GM19043 (cell line): ENCODE results near the gene RNF166.
A peak's percentile ranks its signal among the peaks of the same experiment; 100 is the strongest.
"Not testable (repeated sequence)": the region's sequence is repeated elsewhere in the genome, so short reads cannot be mapped to it uniquely, and the experiment has no call there.

ENCODE experiments used
- ATAC-seq: cut with Tn5 transposase; IDR thresholded peaks from one replicate; pipeline ENCODE4 v1.9.1; 2021; ENCODE audit warnings: low read depth; ENCODE audit not compliant: unreplicated experiment

The RNF166 gene

DNA sequence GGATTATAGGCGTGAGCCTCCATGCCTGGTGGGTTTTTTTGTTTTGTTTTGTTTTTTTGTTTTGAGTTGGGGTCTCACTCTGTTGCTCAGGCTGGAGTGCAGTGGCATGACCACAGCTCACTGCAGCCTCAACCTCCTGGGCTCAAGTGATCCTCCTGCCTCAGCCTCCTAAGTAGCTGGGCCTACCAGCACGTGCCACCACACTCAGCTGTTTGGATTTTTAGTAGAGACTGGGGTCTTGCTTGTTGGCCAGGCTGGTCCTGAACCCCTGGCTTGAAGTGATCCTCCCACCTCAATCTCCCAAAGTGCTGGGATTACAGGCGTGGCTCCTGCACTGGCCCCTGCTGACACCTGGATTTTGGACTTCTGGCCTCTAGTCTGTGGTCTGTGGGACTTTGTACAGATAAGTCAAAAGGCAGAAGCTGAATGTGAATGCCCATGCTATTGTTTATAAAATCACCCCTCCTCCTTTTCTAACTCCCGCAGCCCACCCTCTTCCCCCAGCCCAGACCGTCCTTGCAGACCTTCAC lies 25.6 kb downstream of the RNF166 start:
- no peak for ATAC-seq

DNA sequence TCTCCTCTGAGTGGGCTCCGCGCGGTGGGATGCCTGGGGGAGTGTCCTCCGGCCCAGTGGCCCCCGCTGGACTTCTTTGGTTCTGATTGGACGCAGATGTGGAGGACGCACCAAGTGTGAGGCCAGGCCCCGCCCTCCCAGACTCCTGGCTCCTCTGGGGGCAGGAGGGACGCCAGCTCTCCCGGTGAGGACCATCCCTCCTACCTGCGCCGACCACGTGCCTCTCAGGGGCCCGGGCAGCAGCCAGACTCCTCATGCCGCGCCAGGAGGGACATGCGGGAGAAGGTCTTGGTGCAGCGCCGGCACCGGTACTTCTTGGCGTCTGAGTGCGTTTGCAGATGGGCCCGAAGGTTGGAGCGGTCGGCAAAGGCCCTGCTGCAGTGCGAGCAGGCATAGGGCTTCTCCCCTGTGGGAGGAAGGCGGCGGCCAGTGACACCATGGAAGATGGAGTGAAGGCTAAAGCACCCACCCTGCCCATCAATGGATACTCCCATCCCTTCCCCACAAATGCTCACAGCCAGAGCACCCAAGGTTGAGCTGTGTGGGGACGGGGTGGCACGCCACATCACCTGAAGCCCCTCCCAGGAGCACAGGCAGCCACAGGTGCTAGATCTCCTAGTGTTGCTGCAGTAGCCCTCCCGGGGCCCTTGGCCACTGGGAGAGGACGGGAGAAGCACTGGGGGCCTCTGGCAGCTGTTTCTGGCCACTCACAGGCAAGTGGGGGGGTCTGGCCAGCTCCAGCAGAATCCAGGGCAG lies 27.8 kb downstream of the RNF166 start:
- ATAC-seq: no peak

DNA sequence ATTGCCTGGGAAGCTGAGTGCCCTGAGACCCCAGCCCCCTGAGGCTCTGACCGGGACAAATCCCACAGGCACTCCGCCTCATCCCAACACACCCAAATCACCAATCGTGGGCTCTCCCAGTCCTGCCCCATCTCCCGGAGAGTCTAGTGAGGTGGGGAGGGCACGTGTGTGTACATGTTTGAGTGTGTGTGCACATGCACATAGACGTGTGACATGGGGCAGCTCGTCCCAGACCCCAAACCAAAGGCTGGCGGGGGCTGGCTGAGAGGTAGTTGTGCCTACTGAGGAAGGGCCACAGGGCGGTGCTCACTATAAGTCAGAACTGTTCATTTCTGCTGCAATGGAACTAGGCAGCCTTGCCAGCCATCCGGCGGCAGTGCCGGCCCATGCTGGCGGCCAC lies 28.5 kb downstream of the RNF166 start:
- no peak for ATAC-seq

DNA sequence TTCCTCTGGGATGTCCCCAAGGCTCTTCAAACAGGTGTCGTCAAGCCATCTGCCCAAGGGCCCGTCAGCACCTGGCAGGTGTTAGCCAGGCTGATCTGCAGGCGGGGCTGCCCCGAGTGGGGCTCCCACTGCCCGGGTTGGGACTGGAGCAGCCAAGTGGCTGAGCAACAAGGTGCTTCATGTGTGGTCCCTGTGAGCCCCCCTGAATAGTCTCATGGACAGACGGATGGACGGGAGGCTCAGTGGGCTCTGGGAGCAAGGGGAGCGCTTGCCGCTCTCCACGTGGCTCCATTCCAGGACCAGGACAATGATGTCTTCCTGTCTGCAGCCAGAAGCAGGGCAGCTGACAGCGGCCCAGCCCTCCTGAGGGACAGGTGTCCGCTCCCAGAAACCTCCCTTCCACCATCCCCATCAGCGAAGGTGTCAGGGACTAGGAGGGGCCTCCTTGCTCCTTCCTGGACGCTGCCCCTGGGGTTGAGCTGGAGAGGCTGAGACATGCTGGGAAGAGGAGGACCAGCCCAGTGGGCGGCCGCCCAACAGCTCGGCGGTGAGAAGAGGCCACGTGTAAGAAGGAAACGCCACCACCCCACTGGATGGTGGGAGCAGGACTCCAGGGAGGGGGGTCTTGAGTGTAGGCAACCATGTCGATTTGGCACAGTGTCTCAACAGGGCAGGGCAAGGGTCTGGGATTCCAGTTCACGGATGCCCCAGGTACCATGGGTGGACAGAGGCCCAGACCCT lies 29.5 kb downstream of the RNF166 start:
- no peak for ATAC-seq

DNA sequence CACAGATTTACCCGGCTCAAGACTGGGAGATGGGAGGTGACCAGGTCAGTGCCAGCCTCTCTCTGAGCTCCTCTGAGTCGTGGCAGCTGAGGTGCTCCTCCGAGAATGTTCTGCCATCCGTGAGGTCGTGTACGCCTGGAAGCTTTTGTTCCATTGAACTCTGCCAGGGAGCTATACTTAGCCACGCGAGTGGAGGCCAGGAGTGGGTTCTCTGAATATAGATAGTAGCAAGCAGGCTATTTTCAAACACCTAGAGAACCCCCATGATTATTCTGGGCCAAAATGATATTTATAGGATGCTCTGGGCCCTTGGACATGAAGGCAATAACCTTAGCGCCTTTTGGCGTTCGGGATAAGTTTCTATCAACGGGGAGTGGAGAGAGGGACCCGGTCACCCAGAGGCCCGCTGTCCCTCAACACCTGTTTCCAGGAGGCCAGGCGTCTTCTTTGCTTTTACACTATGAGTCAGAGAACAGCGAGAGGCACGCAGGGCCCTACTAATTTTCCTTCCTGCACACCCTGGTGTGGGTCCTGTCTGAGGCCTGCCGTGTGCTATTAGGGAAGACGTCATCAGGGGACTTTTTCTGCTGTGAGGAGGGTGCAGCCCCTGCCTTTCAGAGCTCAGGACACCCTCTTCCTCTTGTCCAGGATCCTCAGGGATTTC lies 32.4 kb downstream of the RNF166 start:
- no peak for ATAC-seq

DNA sequence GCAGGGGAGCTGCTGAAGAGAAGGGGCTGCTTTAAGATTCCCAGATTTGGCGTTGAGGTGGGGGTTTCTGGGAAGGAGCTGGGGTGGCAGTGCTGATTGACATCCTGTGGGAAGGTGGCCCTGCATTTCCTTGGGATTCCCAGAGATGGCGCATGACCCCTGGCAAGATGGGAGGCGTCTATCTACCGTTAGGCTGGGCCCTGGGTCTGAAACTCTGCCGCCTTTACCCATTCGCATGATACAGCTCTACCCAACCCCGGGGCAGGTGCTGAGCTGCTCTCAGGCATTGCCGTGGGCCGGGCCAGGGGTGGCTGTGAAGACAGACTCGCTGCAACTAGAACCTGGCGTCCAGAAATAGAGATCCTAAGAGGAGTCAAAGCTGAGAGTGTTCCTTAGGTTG lies 33.4 kb downstream of the RNF166 start:
- ATAC-seq: no peak

DNA sequence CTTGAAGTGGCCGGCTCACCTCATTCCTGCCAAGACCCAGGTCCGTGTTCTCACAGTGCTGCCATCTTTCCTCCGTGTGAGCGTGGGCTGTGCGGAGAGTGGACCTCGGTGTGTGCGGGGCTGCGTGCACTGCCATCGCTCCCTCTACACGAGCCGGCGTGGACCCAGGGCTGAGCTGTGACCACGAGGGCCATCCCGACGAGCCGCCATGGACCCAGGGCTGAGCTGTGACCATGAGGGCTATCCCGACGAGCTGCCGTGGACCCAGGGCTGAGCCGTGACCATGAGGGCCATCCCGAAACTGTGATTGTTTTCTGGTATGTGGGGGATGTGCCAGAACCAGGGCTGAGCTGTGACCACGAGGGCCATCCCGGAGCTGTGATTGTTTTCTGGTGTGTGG lies 34.4 kb downstream of the RNF166 start:
- ATAC-seq: no peak

DNA sequence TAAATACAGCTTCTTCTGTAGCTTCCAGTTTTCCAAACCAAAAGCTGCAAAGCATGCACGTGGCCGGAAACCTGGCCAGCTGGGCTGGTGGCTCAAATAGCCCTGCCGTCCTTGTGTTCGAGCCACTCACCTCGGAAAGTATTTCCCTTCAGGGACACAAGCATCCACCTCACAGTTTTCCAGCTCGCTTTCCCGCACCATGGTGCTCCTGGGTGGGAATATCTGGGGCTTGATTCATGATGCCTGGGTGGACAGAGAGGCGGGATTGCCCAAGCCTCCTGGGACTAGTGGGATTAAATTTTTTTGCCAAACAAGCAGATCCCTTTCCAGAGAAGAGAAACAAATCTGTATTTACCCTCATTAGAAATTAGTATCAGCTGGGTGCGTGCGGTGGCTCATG lies 36.2 kb downstream of the RNF166 start:
- no peak for ATAC-seq

DNA sequence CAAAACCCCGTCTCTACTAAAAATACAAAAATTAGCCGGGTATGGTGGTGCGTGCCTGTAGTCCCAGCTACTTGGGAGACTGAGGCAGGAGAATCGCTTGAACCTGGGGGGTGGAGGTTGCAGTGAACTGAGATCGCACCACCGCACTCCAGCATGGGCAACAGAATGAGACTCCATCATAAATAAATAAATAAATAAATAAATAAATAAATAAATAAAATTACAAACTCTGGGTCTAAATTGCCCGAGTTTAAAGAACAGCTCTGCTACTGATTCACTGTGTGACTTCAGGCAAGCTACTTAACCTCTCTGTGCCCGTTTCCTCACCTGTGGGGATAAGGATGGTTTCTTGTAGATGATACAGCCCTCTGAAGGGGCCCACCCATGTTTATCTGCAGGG lies 36.7 kb downstream of the RNF166 start:
- ATAC-seq: not testable (repeated sequence)

DNA sequence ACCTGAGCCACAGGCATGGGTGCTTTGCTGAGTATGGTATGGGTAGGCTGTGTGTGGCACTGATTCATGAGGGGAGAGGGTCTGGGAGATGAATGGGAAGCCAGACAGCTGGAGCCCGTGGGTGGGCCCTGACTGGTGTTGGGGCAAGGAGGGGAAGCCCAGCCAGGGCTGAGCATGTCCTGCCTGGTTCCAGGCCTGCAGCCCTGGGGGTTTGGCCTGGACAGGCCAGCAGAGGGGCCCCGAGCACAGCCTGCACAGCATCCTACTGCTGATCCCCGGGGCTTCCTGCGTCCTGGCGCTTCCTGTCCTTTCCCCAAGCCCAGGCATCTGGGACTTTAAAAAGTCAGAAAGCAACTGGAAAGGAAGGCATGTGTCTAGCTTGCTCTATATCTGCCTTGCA lies 38.7 kb downstream of the RNF166 start:
- no peak for ATAC-seq

DNA sequence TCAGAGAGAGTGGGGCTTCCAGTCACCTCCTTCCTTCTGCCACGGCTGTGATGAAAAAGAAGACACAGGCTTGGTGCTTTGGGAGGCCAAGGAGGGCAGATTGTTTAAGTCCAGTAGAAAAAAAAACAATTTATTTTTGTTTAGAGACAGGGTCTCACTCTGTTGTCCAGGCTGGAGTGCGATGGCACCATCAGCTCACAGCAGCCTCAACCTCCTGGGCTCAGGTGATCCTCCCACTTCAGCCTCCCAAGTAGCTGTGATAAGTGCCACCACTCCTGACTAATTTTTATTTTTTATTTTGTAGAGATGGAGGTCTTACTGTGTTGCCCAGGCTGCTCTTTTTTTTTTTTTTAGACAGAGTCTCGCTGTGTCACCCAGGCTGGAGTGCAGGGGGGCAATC lies 40.6 kb downstream of the RNF166 start:
- ATAC-seq: no peak

DNA sequence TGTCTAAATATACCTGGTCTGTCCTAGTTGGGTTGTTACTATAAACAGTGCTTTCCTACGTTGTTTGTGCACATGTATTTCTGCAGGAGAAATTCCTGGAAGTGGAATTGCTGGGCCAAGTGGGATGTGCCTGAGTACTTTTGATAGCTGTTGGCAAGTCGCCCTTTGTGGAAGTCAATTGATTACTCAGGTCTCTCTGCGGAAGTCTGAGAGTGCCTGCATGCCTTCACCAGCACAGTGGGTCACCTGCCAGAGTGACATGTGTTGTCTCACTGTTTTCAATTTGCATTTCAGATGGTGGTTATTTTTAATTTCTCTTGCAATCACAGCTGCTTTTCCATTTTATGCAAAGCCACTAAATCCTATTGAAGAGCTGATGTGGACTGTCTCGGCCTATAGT lies 41.1 kb downstream of the RNF166 start:
- ATAC-seq: no peak

DNA sequence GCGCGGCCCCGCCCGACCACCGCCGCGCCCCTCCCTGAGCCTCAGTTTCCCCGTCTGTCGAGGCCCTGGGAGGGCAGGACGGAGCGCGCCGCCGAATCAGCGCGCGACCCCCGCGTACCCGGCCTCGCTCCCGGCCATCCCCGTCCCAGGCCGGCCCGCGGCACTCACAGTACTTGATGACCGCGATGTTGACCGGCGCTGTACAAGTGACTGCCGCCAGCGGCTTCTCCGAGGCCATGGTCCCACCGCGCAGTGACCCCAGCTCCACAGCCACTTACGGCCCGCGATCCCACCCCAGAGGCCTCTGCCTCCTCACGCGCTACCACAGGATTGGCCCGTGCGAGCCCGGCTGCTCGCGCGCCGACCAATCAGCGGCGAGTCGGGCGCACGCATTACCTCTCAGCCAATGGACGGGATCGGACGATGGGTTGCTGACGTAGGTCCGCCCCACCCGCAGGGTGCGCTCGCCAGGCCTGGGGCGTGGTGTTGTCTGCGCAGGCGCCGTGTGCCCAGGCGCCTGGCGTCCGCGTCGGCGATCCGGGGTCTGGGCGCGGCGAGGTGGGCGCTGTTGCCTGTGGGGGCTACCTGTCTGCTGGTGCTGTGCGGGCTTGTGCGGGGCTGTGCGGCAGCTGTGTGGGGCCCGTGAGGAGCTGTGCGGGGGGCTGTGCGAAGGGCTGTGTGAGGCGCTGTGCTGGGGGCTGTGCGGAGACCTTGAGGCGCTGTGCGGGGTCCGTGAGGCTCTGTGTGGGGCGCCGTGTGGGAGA lies 43.2 kb downstream of the RNF166 start, which contains the start of gene MVD:
MVD (minus strand) TSS at position 249 of the 764 bp plus-strand sequence; CDS start at position 238, 11 bp downstream.
- ATAC-seq: peak; percentile 96

DNA sequence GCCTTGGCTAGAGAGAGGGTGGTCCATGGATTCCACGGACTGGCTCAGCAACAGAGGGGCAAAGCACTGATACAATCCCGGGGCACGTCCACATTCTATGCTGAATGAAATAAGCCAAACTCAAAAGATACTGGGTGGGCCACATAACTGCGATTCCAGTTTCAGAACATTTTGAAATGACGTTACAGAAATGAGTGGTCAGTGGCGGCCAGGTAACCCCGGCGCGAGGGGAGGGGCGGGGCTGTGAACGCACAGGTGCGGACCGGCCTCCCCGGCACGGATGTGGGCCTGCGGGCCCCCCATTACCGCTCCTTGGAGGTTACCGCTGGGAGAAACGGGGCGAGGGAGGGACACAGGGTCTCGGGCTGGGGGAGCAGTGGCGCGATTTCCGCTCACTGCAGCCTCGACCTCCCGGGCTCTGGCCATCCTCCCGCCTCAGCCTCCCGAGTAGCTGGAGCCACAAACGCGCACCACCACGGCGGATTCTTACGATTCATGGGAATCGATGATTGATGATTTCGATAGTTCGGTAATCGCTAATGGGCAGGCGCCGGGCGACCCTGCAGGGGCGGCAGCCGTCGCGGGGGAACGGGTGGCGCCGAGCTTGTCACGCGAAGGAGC lies 43.9 kb downstream of the RNF166 start:
- ATAC-seq: no peak

DNA sequence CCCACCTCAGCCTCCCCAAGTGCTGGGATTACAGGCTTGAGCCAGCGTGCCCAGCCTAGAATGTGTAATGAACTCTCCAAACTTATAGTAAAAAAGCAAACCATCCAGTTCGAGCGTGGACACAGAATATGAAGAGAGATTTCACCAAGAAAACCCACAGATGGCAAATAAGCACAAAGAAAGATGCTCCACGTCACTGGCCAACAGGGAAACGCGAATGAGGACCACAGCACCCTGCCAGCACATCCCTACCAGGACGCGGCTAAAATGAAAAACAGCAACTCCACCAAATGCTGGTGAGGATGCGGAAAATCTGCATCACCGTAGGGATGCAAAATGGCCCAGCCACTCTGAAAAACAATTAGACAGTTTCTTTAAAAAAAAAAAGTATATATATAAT lies 44.7 kb downstream of the RNF166 start:
- ATAC-seq: no peak

DNA sequence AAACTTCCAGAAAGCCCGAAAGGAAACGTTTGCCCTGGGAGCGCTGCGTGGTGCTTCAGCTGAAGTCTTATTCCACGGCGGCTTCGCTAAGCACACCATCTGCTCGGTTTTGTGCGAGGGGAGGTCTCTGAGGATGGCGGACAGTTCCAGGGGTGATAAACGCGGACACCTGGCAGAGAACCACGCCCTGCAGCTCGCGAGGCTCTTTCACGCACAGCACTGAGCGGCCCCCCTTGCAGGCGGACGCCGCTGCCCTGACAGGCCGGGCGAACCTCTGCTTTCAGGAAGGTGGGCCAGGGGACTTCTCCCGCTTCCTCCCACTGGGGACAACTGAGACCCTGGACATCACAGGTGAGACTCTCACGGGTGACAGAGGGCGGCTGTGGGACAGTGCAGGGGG lies 47.0 kb downstream of the RNF166 start:
- ATAC-seq: no peak

DNA sequence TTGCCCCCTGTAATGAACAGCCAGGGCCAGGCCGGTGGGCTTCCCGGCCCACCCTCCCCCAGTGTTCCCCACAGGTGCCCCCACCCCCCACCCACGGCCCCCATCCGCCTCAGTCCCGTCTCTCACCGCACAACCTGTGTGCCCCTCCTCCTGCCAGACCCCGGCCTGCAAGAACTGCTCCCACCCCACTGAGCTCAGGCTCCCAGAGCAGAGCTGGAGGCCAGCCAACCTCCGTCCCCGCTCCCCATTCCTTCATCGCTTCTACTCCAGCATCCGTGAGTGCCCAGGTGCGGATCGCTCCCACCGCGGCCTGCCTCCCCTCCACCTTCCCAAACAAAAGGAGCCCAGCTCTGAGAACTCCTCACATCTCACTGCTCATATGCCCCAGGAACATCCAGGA lies 47.5 kb downstream of the RNF166 start:
- ATAC-seq: no peak

DNA sequence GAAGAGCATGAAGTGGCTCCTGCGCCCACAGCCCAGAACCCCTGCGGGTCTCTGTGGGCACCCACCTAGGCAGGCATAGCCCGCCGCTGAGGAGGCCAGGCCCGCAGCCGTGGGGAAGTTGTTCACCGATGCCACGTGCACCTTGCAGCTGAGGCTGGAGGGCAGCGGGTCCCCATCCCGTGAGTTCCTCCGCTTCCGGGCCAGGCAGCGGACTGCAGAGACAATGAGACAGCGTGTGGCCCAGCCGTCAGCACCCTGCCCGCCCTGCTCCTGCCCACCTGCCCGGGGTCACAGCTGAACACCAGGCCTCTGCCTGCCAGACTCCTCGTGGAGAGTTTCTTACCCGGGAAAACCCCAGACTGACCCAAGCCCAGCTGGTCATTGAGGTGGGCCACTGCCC lies 48.8 kb downstream of the RNF166 start:
- no peak for ATAC-seq

DNA sequence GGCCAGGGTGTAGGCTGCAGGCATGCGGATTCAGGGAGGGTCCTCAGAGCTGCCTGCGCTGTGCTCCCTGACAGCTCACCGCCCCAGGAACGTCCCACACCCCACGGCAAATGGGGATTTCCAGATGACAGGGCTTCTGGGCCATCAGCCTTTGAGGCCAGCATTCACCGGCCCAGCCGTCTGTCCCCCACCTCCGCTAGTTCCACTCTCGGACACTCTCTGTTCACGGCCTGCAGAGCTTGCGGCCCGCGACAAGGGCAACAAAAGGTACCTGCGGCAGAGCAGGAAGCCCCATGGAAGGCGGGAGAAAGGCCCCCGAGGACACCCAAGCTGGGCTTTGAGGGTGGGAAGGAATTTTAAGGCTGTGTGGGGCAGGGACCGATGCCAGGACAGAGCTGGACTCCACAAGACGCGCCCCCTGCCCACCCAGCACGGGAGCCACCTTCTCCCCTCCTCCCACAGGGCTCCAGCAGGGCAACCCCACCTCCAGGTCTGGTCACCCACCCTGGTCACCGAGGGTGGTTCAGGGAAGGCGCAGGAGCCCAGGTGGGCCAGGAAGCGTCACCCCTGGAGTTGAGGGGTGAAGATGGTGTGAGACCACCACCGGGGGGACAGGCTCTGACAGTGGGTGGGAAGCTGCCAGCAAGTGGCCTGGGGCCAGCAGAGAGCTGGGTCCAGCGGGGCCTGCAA lies 49.8 kb downstream of the RNF166 start:
- ATAC-seq: no peak
